Endodermal cell (in vitro differentiated cells): Measurements from ENCODE around the gene LAMA2. TPM values are rescaled to one million over a fixed set of nuclear protein-coding genes. Genes with fewer than 3 reads are reported as not detected.

Source experiments
- DNase-seq: peaks from one replicate; pipeline ENCODE4 v3.0.0-alpha.2; 2017
- H3K27ac ChIP-seq: 2 replicates; pipeline ENCODE4 v1.5.1; 2013; ENCODE audit warnings: mild to moderate bottlenecking, low read depth, low read length, moderate library complexity
- H3K27me3 ChIP-seq: 2 replicates; pipeline ENCODE4 v1.6.1; 2013; ENCODE audit warnings: mild to moderate bottlenecking, low read length, moderate library complexity; ENCODE audit not compliant: insufficient read depth, control insufficient read depth, poor library complexity, severe bottlenecking
- H3K36me3 ChIP-seq: 2 replicates; pipeline ENCODE4 v1.7.0; 2013; ENCODE audit warnings: mild to moderate bottlenecking, low read length, moderate library complexity; ENCODE audit not compliant: control insufficient read depth, insufficient read depth
- H3K4me1 ChIP-seq: one replicate; pipeline ENCODE4 v1.7.0; 2013; ENCODE audit warnings: low read length; ENCODE audit not compliant: control insufficient read depth, insufficient read depth
- H3K4me3 ChIP-seq: 2 replicates; pipeline ENCODE4 v1.5.1; 2013; ENCODE audit warnings: mild to moderate bottlenecking, low read length, moderate library complexity
- H3K9ac ChIP-seq: 2 replicates; pipeline ENCODE4 v1.6.1; 2013; ENCODE audit warnings: mild to moderate bottlenecking, low read length, moderate library complexity; ENCODE audit not compliant: poor library complexity, severe bottlenecking; ENCODE audit errors: extremely low read depth
- H3K9me3 ChIP-seq: 2 replicates; pipeline ENCODE4 v1.6.1; 2013; ENCODE audit warnings: mild to moderate bottlenecking, low read length, moderate library complexity; ENCODE audit not compliant: control insufficient read depth
- H3K27ac Mint-ChIP-seq: 2 replicates; pipeline ENCODE4 v1.8.0; 2020; ENCODE audit warnings: mixed read lengths
- H3K27me3 Mint-ChIP-seq: 2 replicates; pipeline ENCODE4 v1.8.0; 2021; ENCODE audit warnings: mild to moderate bottlenecking, mixed read lengths; ENCODE audit not compliant: insufficient read depth
- H3K36me3 Mint-ChIP-seq: 2 replicates; pipeline ENCODE4 v1.8.0; 2020; ENCODE audit warnings: low read depth, mixed read lengths
- H3K4me1 Mint-ChIP-seq: 2 replicates; pipeline ENCODE4 v1.8.0; 2020; ENCODE audit warnings: mixed read lengths
- H3K4me3 Mint-ChIP-seq: 2 replicates; pipeline ENCODE4 v1.8.0; 2020; ENCODE audit warnings: mild to moderate bottlenecking, moderate library complexity, mixed read lengths
- H3K9me3 Mint-ChIP-seq: 2 replicates; pipeline ENCODE4 v1.8.0; 2020; ENCODE audit warnings: mild to moderate bottlenecking, mixed read lengths
- CTCF ChIP-seq: fragments of 200-600 bp; sonication (generic); conservative IDR thresholded peaks from 2 replicates; pipeline ENCODE4 v1.5.0; 2021; ENCODE audit warnings: antibody characterized with exemption, mild to moderate bottlenecking
- WGBS, 2 experiments: methylation state at CpG; one replicate each; pipeline versions ENCODE4 v1.1.5 to v1.1.7; 2013; ENCODE audit warnings: missing lambda C conversion rate in 2 of 2, mixed read lengths in 1 of 2; ENCODE audit not compliant: insufficient coverage in 1 of 2, insufficient read length in 1 of 2; 5-methylcytosine and 5-hydroxymethylcytosine counted together
- total RNA-seq, 2 donors: library from RNA; stranded (reverse); fragmentation: NEBNext Ultra II Directional in 1 of 2; extraction: Animal tissue kit (Norgen Biotek cat#: 25700) in 1 of 2; gene quantifications; 2 replicates in 1 of 2; 3 replicates in 1 of 2; pipeline ENCODE4 v1.2.1, GENCODE V29; 2021

Gene LAMA2
- total RNA-seq, 2 donors from 2014 or later: 2.3 to 4.1 TPM

- no peaks in the 10 kb centered on the region for H3K27me3 ChIP-seq
- no peaks in the 10 kb centered on the region for H3K36me3 ChIP-seq
- no peak for DNase-seq
- Mint-ChIP-seq H3K4me1 (peaks cover 8% of the 10 kb centered on the region), H3K4me3 (no peak overlapping the region), H3K27ac (no peak overlapping the region), H3K27me3 (no peaks in the 10 kb centered on the region), H3K9me3 (no peaks in the 10 kb centered on the region), H3K36me3 (no peaks in the 10 kb centered on the region)
- H3K4me3 ChIP-seq: no peak overlapping the region
- no peak overlapping the region for H3K27ac ChIP-seq
- no peak overlapping the region for H3K9ac ChIP-seq
- WGBS, 2 experiments: 96 to 100% methylated on average over 4 of the region's 4 CpGs
- H3K4me1 ChIP-seq: no peaks in the 10 kb centered on the region
- H3K9me3 ChIP-seq: no peaks in the 10 kb centered on the region
- TF ChIP-seq CTCF: no peak
Measured at GRCh38 chr6:129335792-129336191, 452.9 kb downstream of the LAMA2 start.

GRCh38 chr6:129338683-129339082, 455.7 kb downstream of the LAMA2 start:
- 74 to 100% methylated on average over 2 to 4 of the region's 4 CpGs for WGBS, 2 experiments
- Mint-ChIP-seq H3K4me1 (peaks cover 8% of the 10 kb centered on the region), H3K4me3 (no peak overlapping the region), H3K27ac (no peak overlapping the region), H3K27me3 (no peaks in the 10 kb centered on the region), H3K9me3 (no peaks in the 10 kb centered on the region), H3K36me3 (no peaks in the 10 kb centered on the region)
- Histone ChIP-seq H3K9ac (no peak overlapping the region), H3K4me1 (no peaks in the 10 kb centered on the region), H3K27ac (no peak overlapping the region), H3K4me3 (no peak overlapping the region), H3K27me3 (no peaks in the 10 kb centered on the region), H3K9me3 (no peaks in the 10 kb centered on the region), H3K36me3 (no peaks in the 10 kb centered on the region)
- no peak for DNase-seq
- no peak for TF ChIP-seq CTCF

- Histone ChIP-seq H3K9ac (no peak overlapping the region), H3K27ac (no peak overlapping the region), H3K9me3 (no peaks in the 10 kb centered on the region), H3K4me1 (no peaks in the 10 kb centered on the region), H3K27me3 (no peaks in the 10 kb centered on the region), H3K4me3 (no peak overlapping the region), H3K36me3 (no peaks in the 10 kb centered on the region)
- H3K4me1 Mint-ChIP-seq: peaks cover 8% of the 10 kb centered on the region
- H3K9me3 Mint-ChIP-seq: no peaks in the 10 kb centered on the region
- 92 to 96% methylated on average over 3 to 4 of the region's 4 CpGs for WGBS, 2 experiments
- no peak overlapping the region for H3K27ac Mint-ChIP-seq
- H3K36me3 Mint-ChIP-seq: no peaks in the 10 kb centered on the region
- DNase-seq: no peak
- H3K4me3 Mint-ChIP-seq: no peak overlapping the region
- no peak for TF ChIP-seq CTCF
- H3K27me3 Mint-ChIP-seq: no peaks in the 10 kb centered on the region
Measured at GRCh38 chr6:129340983-129341382, 458.0 kb downstream of the LAMA2 start.
